K562 (cell line): ENCODE measurements around the gene KAT6B. TPM values are rescaled to one million over a fixed set of nuclear protein-coding genes. Genes with fewer than 3 reads are reported as not detected.
A peak's percentile ranks its signal among the peaks of the same experiment; 100 is the strongest.

Experiments used
- CBX2 ChIP-seq: fragments of 200-600 bp; sonication (generic); IDR thresholded peaks from one replicate; pipeline ENCODE4 v1.6.1; 2012; ENCODE audit warnings: mild to moderate bottlenecking, low read length, inconsistent platforms; ENCODE audit not compliant: insufficient read depth, poor library complexity, severe bottlenecking
- ETV6 ChIP-seq, 3 experiments: fragments of 150-350 bp in 1 of 3; sonication (generic) in 1 of 3; formaldehyde crosslinking in 1 of 3; IDR thresholded peaks; 2 replicates each; pipeline versions ENCODE4 v1.6.1 to v1.8.0; 2014 to 2022; ENCODE audit warnings: borderline replicate concordance in 2 of 3, low read depth in 2 of 3, antibody characterized with exemption in 1 of 3, low read length in 1 of 3, mild to moderate bottlenecking in 1 of 3, missing genetic modification reagents in 1 of 3
- JUN ChIP-seq, 2 experiments: sonication (generic) in 1 of 2; formaldehyde crosslinking in 1 of 2; IDR thresholded peaks; 2 replicates each; pipeline versions ENCODE4 v1.6.1 to v1.8.0; 2012 to 2022; ENCODE audit warnings: borderline replicate concordance in 2 of 2, mild to moderate bottlenecking in 2 of 2, improper control_type of control experiment in 1 of 2, low read depth in 1 of 2, low read length in 1 of 2, missing genetic modification reagents in 1 of 2
- KDM1A ChIP-seq, 2 experiments: fragments of 450-650 bp; IDR thresholded peaks; 2 replicates each; pipeline ENCODE4 v1.6.1; 2016; ENCODE audit warnings: mild to moderate bottlenecking in 2 of 2
- KDM2B ChIP-seq: fragments of 250-450 bp; sonication (Bioruptor Pico); IDR thresholded peaks from 2 replicates; pipeline ENCODE4 v1.8.0; 2021; ENCODE audit warnings: mild to moderate bottlenecking, moderate library complexity
- MCM3 ChIP-seq: fragments of 450-650 bp; IDR thresholded peaks from 2 replicates; pipeline ENCODE4 v1.6.1; 2016
- NONO ChIP-seq, 2 experiments: fragments of 200-400 bp in 1 of 2; fragments of 450-650 bp in 1 of 2; formaldehyde crosslinking in 1 of 2; IDR thresholded peaks; 2 replicates each; pipeline ENCODE4 v1.6.1; 2017; ENCODE audit warnings: low read depth in 2 of 2, mild to moderate bottlenecking in 2 of 2, moderate library complexity in 2 of 2, low read length in 1 of 2
- PTTG1 ChIP-seq: fragments of 450-650 bp; IDR thresholded peaks from 2 replicates; pipeline ENCODE4 v1.6.1; 2016; ENCODE audit warnings: low read depth, mild to moderate bottlenecking, missing genetic modification characterization, missing compliant biosample characterization
- SMARCA4 ChIP-seq: fragments of 450-650 bp; IDR thresholded peaks from 2 replicates; pipeline ENCODE4 v1.6.1; 2016
- TCF7 ChIP-seq: sonication (generic); IDR thresholded peaks from 2 replicates; pipeline ENCODE4 v1.6.1; 2016; ENCODE audit warnings: antibody characterized with exemption, borderline replicate concordance
- TRIM28 ChIP-seq: fragments of 450-650 bp; IDR thresholded peaks from 2 replicates; pipeline ENCODE4 v1.6.1; 2017
- YY1 ChIP-seq, 3 experiments: IDR thresholded peaks; 2 replicates each; pipeline ENCODE4 v1.6.1; 2011; ENCODE audit warnings: low read length in 2 of 3, mild to moderate bottlenecking in 2 of 3, moderate library complexity in 2 of 3, borderline replicate concordance in 1 of 3, control low read depth in 1 of 3, low read depth in 1 of 3; ENCODE audit not compliant: insufficient read depth in 3 of 3, insufficient replicate concordance in 2 of 3, control insufficient read depth in 1 of 3, insufficient read length in 1 of 3; ENCODE audit errors: extremely low read depth in 1 of 3
- ZBTB5 ChIP-seq: fragments of 450-650 bp; IDR thresholded peaks from 2 replicates; pipeline ENCODE4 v1.6.1; 2017; ENCODE audit warnings: antibody characterized with exemption
- ZHX1 ChIP-seq: fragments of 150-350 bp; conservative IDR thresholded peaks from 2 replicates; pipeline ENCODE4 v1.6.1; 2014; ENCODE audit warnings: low read length
- ZNF584 ChIP-seq: fragments of 200-800 bp; sonication (Bioruptor generic); IDR thresholded peaks from 2 replicates; pipeline ENCODE4 v1.6.1; 2016; ENCODE audit warnings: low read depth, mild to moderate bottlenecking, missing genetic modification characterization, missing compliant biosample characterization
- ZNF589 ChIP-seq: fragments of 200-800 bp; sonication (Bioruptor generic); IDR thresholded peaks from 2 replicates; pipeline ENCODE4 v1.6.1; 2016; ENCODE audit warnings: low read depth, missing genetic modification characterization, missing compliant biosample characterization
- polyA plus RNA-seq, 8 experiments: library from polyadenylated mRNA; depleted of rRNA in 4 of 8; stranded (reverse) in 5 of 8; unstranded in 3 of 8; fragments of >200 nt; fragmentation: Nextera tagmentation in 2 of 8; fragmentation: Illumina TruSeq in 1 of 8; extraction: Ambion mirVana in 2 of 8; extraction: Trizol in 1 of 8; gene quantifications; 2 replicates each; pipeline versions ENCODE4 v1.2.1 to v1.2.3, GENCODE V29; 2011 to 2014; ENCODE audit warnings: inconsistent platforms in 1 of 8, missing spikeins in 1 of 8
- total RNA-seq, 7 experiments: library from RNA; depleted of rRNA in 6 of 7; stranded (reverse); fragments of >200 nt in 6 of 7; fragmentation: Illumina TruSeq in 2 of 7; extraction: Trizol in 2 of 7; gene quantifications; 2 replicates each; pipeline versions ENCODE4 v1.2.1 to v1.2.3, GENCODE V29; 2011 to 2021; ENCODE audit warnings: low replicate concordance in 1 of 7

Gene KAT6B
- total and polyA plus RNA-seq, 9 of the 15 experiments (the other 6 are each of a cell fraction or from before 2014, with no cell fraction given), result 1.4 to 9.2 (median 6.8) TPM

- TF ChIP-seq CBX2, result no peak
- TF ChIP-seq PTTG1 (tag), result 0 out of 2 replicates have a peak, but pooled peaks have one; percentile 13
- no peak for TF ChIP-seq KDM2B (CRISPR knock-in tag)
- no peak for TF ChIP-seq TCF7
- no peak for TF ChIP-seq TRIM28
- no peak for TF ChIP-seq MCM3
- no peak for TF ChIP-seq ZHX1
- TF ChIP-seq ZBTB5, result no peak
- no peak for TF ChIP-seq KDM1A (IDR thresholded peaks at IDR 0.05)
- TF ChIP-seq NONO (IDR thresholded peaks at IDR 0.05; ENCODE audit: low read depth in 2 of 2, low read length in 1 of 2), result no peak
- TF ChIP-seq ZNF589 (CRISPR knock-in tag), result peak; percentile 88
- TF ChIP-seq JUN (IDR thresholded peaks at IDR 0.05; ENCODE audit: borderline replicate concordance, low read depth, low read length), result peak; percentile 33; the same call in 1 of the 2 replicates
- no peak for TF ChIP-seq JUN (CRISPR knock-in tag; IDR thresholded peaks at IDR 0.05; ENCODE audit: borderline replicate concordance)
- peak; percentile 78; the same call in 1 of the 2 replicates for TF ChIP-seq ZNF584 (CRISPR knock-in tag)
- TF ChIP-seq ETV6 (IDR thresholded peaks at IDR 0.05; ENCODE audit: borderline replicate concordance in 1 of 2, low read depth in 2 of 2, low read length in 1 of 2), result no peak
- no peak for TF ChIP-seq ETV6 (CRISPR knock-in tag; IDR thresholded peaks at IDR 0.05; ENCODE audit: borderline replicate concordance)
- TF ChIP-seq SMARCA4, result peak; percentile 14; the same call in 1 of the 2 replicates
- TF ChIP-seq YY1 (IDR thresholded peaks at IDR 0.05; ENCODE audit: borderline replicate concordance in 1 of 3, control insufficient read depth in 1 of 3, extremely low read depth in 1 of 3, insufficient read depth in 3 of 3, insufficient read length in 1 of 3, insufficient replicate concordance in 2 of 3, low read depth in 1 of 3, low read length in 2 of 3), result no peak
These were observed 222.3 kb downstream of the KAT6B start (continued) for GRCh38 chr10:75048669-75049098.
